Measurements from ENCODE around the gene TUNAR.

GRCh38 chr14:95832012-95832411, 44.6 kb upstream of the TUNAR start:
- TF ChIP-seq, protein P1, sequence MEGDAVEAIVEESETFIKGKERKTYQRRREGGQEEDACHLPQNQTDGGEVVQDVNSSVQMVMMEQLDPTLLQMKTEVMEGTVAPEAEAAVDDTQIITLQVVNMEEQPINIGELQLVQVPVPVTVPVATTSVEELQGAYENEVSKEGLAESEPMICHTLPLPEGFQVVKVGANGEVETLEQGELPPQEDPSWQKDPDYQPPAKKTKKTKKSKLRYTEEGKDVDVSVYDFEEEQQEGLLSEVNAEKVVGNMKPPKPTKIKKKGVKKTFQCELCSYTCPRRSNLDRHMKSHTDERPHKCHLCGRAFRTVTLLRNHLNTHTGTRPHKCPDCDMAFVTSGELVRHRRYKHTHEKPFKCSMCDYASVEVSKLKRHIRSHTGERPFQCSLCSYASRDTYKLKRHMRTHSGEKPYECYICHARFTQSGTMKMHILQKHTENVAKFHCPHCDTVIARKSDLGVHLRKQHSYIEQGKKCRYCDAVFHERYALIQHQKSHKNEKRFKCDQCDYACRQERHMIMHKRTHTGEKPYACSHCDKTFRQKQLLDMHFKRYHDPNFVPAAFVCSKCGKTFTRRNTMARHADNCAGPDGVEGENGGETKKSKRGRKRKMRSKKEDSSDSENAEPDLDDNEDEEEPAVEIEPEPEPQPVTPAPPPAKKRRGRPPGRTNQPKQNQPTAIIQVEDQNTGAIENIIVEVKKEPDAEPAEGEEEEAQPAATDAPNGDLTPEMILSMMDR (conservative IDR thresholded peaks at IDR 0.05; ENCODE audit: low read depth, low read length): no peak
- TF ChIP-seq EZH2phosphoT487 (IDR thresholded peaks at IDR 0.05; ENCODE audit: borderline replicate concordance, low read length): no peak
- no peak for TF ChIP-seq EZH2 (IDR thresholded peaks at IDR 0.05; ENCODE audit: low read length, unreplicated experiment)

Measured in PC-3 (cell line).